K562 (cell line): ENCODE data around the gene ABT1. TPM values are rescaled to one million over a fixed set of nuclear protein-coding genes. Genes with fewer than 3 reads are reported as not detected.
A peak's percentile ranks its signal among the peaks of the same experiment; 100 is the strongest.

Experiments
- MCM2 ChIP-seq: fragments of 450-650 bp; IDR thresholded peaks from 2 replicates; pipeline ENCODE4 v1.6.1; 2017; ENCODE audit warnings: low read depth, mild to moderate bottlenecking
- NFXL1 ChIP-seq: fragments of 450-650 bp; formaldehyde crosslinking; IDR thresholded peaks from 2 replicates; pipeline ENCODE4 v1.4.0; 2021; ENCODE audit warnings: mild to moderate bottlenecking
- PCBP2 ChIP-seq: fragments of 200-400 bp; formaldehyde crosslinking; IDR thresholded peaks from 2 replicates; pipeline ENCODE4 v1.6.1; 2018; ENCODE audit warnings: low read length, low read depth, mild to moderate bottlenecking, moderate library complexity; ENCODE audit not compliant: poor library complexity, severe bottlenecking
- SETDB1 ChIP-seq: IDR thresholded peaks from one replicate; pipeline ENCODE4 v1.6.1; 2012; ENCODE audit warnings: low read length, control low read depth, inconsistent platforms
- SIRT6 ChIP-seq: IDR thresholded peaks from one replicate; pipeline ENCODE4 v1.6.1; 2012; ENCODE audit warnings: low read depth, mild to moderate bottlenecking, control low read depth, inconsistent platforms, low read length, moderate library complexity
- SMAD4 ChIP-seq: fragments of 250-450 bp; sonication (Bioruptor Pico); conservative IDR thresholded peaks from 2 replicates; pipeline ENCODE4 v1.8.0; 2021; ENCODE audit warnings: inconsistent platforms, mild to moderate bottlenecking, moderate library complexity
- ZHX1 ChIP-seq: fragments of 150-350 bp; conservative IDR thresholded peaks from 2 replicates; pipeline ENCODE4 v1.6.1; 2014; ENCODE audit warnings: low read length
- ZNF586 ChIP-seq: fragments of 450-650 bp; formaldehyde crosslinking; conservative IDR thresholded peaks from 2 replicates; pipeline ENCODE4 v1.4.0; 2020; ENCODE audit warnings: mild to moderate bottlenecking, moderate library complexity
- ZNF75A ChIP-seq: fragments of 450-650 bp; formaldehyde crosslinking; IDR thresholded peaks from 2 replicates; pipeline ENCODE4 v1.4.0; 2020; ENCODE audit warnings: mild to moderate bottlenecking
- ZNF76 ChIP-seq: fragments of 250-450 bp; sonication (Bioruptor Pico); IDR thresholded peaks from 2 replicates; pipeline ENCODE4 v1.4.0; 2020; ENCODE audit warnings: mild to moderate bottlenecking, moderate library complexity, borderline replicate concordance
- polyA plus RNA-seq, 8 experiments: library from polyadenylated mRNA; depleted of rRNA in 4 of 8; stranded (reverse) in 5 of 8; unstranded in 3 of 8; fragments of >200 nt; fragmentation: Nextera tagmentation in 2 of 8; fragmentation: Illumina TruSeq in 1 of 8; extraction: Ambion mirVana in 2 of 8; extraction: Trizol in 1 of 8; gene quantifications; 2 replicates each; pipeline versions ENCODE4 v1.2.1 to v1.2.3, GENCODE V29; 2011 to 2014; ENCODE audit warnings: inconsistent platforms in 1 of 8, missing spikeins in 1 of 8
- total RNA-seq, 7 experiments: library from RNA; depleted of rRNA in 6 of 7; stranded (reverse); fragments of >200 nt in 6 of 7; fragmentation: Illumina TruSeq in 2 of 7; extraction: Trizol in 2 of 7; gene quantifications; 2 replicates each; pipeline versions ENCODE4 v1.2.1 to v1.2.3, GENCODE V29; 2011 to 2021; ENCODE audit warnings: low replicate concordance in 1 of 7
- TF ChIP-seq, protein P1 (sequence below), 2 experiments: fragments of 450-650 bp; IDR thresholded peaks; 2 replicates each; pipeline ENCODE4 v1.6.1; 2016; ENCODE audit warnings: mild to moderate bottlenecking in 2 of 2, borderline replicate concordance in 1 of 2, low read depth in 1 of 2, moderate library complexity in 1 of 2
- TF ChIP-seq, protein P2 (sequence below): fragments of 450-650 bp; formaldehyde crosslinking; IDR thresholded peaks from 2 replicates; pipeline ENCODE4 v1.4.0; 2020; ENCODE audit warnings: mild to moderate bottlenecking, moderate library complexity
- TF ChIP-seq, protein P3 (sequence below): fragments of 250-450 bp; sonication (Bioruptor Pico); IDR thresholded peaks from 2 replicates; pipeline ENCODE4 v1.8.0; 2021; ENCODE audit warnings: mild to moderate bottlenecking, moderate library complexity

ABT1 gene
- total and polyA plus RNA-seq, 9 of the 15 experiments (the other 6 are each of a cell fraction or from before 2014, with no cell fraction given), result 8.8 to 52.7 (median 40.7) TPM

DNA sequence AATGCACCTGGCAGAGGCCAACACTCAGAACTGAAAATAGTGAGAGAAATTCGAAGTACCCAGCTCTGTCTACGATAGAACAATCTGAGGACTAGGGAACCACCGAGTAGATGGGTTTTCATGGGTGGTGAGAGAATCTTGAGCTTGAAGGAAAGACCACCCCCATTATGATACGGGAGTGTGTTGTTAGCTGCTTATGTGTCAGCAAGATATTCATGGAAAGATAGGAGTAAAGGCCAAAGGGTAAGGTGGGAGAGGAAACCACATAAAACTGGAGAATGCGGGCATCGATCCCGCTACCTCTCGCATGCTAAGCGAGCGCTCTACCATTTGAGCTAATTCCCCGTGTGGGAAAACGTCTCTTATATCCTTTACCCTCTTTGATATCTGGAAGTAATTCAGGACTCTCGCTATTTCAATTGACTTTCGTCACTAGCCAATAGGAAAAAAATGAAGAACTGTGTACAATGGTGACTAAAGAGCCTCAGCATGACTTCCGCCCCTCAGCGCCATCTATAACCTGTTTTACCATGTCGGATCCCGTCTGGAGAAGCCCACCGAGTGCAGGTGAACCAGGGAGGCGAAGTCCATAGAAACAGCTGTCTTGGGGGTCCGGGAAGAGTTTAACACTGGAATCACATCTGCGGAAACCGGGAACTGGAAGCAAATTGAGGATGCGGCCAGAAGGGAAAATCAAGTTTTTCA lies 25.0 kb upstream of the ABT1 start (continued):
- TF ChIP-seq, protein P1, sequence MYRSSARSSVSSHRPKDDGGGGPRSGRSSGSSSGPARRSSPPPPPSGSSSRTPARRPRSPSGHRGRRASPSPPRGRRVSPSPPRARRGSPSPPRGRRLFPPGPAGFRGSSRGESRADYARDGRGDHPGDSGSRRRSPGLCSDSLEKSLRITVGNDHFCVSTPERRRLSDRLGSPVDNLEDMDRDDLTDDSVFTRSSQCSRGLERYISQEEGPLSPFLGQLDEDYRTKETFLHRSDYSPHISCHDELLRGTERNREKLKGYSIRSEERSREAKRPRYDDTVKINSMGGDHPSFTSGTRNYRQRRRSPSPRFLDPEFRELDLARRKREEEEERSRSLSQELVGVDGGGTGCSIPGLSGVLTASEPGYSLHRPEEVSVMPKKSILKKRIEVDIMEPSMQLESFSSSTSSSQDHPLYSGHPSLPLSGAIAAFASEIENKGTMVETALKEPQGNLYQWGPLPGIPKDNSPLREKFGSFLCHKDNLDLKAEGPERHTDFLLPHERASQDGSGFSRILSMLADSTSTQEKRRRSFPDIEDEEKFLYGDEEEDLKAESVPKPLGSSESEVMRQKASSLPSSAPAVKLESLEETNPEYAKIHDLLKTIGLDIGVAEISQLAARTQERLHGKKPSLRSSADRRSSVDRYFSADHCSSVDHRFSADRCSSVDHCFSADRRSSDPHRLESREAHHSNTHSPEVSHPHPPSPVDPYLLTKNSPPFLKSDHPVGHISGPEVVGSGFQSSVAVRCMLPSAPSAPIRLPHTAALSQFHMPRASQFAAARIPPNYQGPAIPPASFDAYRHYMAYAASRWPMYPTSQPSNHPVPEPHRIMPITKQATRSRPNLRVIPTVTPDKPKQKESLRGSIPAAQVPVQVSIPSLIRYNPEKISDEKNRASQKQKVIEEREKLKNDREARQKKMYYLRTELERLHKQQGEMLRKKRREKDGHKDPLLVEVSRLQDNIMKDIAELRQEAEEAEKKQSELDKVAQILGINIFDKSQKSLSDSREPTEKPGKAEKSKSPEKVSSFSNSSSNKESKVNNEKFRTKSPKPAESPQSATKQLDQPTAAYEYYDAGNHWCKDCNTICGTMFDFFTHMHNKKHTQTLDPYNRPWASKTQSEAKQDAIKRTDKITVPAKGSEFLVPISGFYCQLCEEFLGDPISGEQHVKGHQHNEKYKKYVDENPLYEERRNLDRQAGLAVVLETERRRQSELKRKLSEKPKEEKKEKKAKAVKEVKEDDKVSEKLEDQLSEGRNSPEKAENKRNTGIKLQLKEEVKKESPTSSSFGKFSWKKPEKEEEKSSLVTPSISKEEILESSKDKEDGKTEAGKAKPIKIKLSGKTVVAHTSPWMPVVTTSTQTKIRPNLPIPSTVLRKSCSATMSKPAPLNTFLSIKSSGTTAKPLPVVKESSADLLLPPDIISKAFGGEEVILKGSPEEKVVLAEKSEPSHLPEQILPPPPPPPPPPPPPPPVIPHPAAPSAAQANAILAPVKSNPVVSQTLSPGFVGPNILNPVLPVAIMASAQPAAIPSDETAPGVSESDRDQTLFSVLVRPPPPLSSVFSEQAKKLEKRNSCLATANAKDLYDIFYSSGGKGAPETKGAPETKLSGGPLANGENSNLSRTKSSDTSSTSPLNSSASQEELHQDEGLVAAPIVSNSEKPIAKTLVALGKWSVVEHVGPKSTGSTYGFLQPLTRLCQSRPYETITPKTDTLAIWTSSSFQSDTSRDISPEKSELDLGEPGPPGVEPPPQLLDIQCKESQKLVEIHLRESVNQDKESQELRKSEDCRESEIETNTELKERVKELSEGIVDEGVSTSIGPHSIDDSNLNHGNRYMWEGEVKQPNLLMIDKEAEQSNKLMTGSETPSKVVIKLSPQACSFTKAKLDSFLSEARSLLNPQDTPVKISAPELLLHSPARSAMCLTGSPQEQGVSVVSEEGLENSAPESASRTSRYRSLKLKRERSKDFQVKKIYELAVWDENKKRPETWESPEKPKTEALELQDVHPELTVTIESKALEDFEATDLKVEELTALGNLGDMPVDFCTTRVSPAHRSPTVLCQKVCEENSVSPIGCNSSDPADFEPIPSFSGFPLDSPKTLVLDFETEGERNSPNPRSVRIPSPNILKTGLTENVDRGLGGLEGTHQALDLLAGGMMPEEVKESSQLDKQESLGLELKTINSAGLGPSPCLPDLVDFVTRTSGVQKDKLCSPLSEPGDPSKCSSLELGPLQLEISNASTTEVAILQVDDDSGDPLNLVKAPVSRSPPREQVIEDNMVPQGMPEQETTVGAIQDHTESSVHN (IDR thresholded peaks at IDR 0.05; ENCODE audit: borderline replicate concordance in 1 of 2, low read depth in 1 of 2), result no peak
- TF ChIP-seq ZNF76 (CRISPR knock-in tag) (no peak), ZNF586 (CRISPR knock-in tag) (no peak), SETDB1 (peak; percentile 60), ZHX1 (peak; percentile 83; the same call in 1 of the 2 replicates), MCM2 (no peak), ZNF75A (CRISPR knock-in tag) (peak; percentile 100), SIRT6 (no peak), SMAD4 (peak; percentile 20; the same call in 1 of the 2 replicates), PCBP2 (no peak), NFXL1 (CRISPR knock-in tag) (no peak)
- TF ChIP-seq, protein P2, sequence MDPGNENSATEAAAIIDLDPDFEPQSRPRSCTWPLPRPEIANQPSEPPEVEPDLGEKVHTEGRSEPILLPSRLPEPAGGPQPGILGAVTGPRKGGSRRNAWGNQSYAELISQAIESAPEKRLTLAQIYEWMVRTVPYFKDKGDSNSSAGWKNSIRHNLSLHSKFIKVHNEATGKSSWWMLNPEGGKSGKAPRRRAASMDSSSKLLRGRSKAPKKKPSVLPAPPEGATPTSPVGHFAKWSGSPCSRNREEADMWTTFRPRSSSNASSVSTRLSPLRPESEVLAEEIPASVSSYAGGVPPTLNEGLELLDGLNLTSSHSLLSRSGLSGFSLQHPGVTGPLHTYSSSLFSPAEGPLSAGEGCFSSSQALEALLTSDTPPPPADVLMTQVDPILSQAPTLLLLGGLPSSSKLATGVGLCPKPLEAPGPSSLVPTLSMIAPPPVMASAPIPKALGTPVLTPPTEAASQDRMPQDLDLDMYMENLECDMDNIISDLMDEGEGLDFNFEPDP, result no peak
- TF ChIP-seq, protein P3, sequence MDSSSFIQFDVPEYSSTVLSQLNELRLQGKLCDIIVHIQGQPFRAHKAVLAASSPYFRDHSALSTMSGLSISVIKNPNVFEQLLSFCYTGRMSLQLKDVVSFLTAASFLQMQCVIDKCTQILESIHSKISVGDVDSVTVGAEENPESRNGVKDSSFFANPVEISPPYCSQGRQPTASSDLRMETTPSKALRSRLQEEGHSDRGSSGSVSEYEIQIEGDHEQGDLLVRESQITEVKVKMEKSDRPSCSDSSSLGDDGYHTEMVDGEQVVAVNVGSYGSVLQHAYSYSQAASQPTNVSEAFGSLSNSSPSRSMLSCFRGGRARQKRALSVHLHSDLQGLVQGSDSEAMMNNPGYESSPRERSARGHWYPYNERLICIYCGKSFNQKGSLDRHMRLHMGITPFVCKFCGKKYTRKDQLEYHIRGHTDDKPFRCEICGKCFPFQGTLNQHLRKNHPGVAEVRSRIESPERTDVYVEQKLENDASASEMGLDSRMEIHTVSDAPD, result no peak
